GM04504 (cell line): ENCODE data around the gene KMT2B.
"Not testable (repeated sequence)": the region's sequence is repeated elsewhere in the genome, so short reads cannot be mapped to it uniquely, and the experiment has no call there.

ENCODE experiments used
- DNase-seq: peaks from one replicate; pipeline ENCODE4 v3.0.0-alpha.2; 2012; ENCODE audit warnings: low read depth

KMT2B gene

DNA sequence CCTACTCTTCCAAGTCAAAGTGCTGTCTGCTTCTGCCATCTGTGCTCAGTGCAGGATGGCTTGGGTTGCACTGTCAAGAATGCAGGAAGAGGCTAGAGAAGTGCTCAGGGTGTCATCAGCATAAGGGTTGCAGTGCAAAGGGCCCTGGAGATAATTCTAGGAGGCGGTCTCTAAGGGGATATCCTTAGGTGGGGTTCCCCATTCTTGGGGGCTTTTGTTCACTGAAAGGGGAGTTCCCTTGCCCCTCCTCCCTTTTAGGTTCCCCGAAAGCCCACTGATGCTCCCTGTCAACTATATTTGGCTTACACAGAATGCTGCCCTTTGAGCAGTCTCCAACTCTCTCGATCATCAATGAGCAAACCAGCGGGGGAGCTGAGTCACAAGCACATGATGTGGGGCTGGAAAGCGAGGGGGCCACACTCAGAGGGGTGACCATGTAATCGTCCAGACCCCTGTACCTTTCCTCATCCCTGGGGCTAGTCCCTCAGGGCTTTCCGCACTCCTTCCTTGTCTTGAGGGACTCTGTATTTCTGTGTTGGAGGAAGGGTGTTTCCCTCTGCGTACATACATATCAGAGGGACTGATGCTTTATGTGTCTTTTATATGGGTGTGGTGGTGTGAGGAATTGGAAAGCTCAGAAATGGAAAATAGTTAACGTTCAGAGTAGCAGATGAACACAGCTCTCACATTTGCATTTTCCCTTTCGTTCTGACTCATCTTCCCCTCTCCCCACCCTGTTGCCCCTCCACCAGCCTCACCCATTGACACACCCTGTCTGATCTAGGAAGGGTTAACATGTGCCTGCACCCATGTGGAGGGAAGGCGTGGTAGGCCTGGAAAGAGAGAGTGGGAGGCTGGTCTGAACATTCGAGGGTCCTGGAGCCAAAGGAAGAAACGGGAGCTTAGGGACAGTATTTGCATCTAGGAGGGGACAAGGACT, 6.7 kb upstream of the KMT2B start:
- no peak for DNase-seq

DNA sequence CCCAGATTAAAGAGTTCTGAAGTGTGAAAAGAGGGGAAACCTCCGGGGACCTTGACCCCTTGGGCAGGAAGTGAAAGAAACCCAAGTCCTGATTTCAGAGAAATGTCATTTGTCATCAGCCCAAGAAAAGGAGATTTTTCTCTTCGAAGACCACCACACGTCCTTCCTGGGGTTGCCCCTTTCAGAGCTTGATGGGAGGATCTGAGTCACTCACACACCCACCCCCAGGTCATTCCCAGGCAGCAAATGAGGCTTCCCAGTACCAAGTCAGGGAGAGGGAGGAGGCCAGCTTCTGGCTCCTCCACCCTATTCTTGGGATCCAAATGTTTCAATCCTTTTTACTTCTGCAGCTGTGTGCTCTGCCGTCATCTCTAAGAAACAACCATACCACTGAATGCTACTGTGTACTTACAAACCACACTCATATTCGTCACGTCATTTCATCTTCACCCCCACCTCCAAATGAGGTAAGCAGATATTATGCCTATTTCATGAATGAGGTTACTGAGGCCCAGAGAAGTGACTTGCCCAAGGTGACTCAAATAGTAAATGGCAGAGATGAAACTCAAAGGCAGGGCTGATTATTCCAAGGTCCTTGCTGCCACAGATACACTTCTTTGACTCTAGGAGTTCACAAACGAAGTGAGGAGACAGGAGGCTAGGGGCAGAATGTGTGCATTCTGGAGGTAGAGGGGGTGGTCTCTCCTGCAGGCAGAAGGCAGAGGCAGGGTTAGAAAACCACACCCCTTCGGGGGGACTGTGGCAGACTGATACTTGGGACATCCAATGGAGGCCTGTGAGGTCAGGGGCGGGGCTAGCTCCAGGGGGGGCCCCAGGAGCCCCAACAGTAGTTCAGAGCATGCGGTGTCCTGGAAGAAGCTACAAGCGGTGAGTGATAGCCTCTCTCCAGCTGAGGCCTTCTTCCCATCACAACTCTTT, 5.0 kb upstream of the KMT2B start:
- DNase-seq, result no peak

DNA sequence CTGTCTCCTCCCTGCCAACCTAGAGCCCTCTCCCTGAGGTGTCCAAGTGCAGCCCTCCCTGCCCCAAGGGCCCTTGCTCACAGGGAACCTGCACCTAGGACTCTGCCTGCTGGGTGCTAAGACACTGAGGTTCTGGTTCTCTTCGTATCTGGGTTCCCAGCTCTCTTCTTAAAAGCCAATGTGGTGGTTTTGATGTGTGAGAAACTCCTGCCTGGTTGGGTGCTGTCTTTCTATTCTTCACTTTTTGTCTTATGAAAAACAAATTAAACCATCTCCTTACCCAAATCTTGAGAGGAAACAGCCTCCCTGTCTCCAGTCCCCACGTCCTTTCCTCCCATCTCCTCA, 4.3 kb upstream of the KMT2B start:
- no peak for DNase-seq

DNA sequence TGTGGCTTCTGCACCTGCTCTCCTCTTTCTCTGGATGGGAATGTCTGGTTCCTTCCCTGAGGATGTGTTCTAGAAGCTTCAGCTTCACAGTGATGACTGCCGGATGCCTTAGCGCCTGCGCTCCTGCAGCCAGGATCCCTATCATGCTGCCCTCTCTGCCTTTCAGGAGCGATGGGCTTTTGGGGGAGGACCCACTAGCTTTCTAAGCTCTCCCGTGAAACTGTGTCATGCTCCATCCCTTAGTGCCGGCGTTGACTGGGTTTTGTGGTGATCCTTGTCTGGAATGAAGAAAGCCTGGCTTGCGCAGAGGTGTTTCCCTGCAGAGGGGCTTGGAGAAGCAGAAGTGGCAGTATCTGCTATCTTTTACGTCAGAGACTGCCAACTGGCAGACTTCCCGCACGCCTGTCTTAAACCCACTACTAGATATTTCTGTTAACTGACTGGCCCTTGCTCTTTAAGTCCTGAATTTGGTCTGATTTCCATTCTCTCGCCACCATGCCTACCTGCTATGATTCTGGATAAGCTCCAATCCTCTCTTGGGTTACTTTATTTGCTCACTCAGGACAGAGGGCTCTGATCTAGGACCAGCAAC, 3.8 kb upstream of the KMT2B start:
- no peak for DNase-seq

DNA sequence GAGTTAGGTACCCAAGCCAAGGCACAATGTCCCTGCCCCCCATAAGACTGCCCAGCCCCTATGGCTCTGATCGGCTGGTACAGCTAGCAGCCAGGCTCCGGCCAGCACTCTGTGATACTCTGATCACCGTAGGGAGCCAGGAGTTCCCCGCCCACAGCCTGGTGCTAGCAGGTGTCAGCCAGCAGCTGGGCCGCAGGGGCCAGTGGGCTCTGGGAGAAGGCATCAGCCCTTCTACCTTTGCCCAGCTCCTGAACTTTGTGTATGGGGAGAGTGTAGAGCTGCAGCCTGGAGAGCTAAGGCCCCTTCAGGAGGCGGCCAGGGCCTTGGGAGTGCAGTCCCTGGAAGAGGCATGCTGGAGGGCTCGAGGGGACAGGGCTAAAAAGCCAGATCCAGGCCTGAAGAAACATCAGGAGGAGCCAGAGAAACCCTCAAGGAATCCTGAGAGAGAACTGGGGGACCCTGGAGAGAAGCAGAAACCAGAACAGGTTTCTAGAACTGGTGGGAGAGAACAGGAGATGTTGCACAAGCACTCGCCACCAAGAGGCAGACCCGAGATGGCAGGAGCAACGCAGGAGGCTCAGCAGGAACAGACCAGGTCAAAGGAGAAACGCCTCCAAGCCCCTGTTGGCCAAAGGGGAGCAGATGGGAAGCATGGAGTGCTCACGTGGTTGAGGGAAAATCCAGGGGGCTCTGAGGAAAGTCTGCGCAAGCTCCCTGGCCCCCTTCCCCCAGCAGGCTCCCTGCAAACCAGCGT, 3.0 kb upstream of the KMT2B start:
- DNase-seq, result no peak

DNA sequence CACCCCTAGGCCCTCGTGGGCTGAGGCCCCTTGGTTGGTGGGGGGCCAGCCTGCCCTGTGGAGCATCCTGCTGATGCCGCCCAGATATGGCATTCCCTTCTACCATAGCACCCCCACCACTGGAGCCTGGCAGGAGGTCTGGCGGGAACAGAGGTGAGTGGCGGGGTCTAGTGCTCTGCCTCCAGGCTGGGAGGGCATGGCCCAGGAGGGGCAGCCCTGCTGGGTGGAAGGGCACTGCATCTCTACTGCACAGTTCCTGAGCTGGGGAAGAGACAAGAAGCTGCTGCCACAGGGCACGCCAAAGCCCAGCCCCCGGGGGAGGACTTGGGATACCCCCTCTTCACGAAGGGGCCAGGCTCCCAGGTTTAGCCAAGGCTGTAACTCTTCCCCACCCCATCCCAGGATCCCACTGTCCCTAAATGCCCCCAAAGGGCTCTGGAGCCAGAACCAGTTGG, 2.4 kb upstream of the KMT2B start:
- no peak for DNase-seq

DNA sequence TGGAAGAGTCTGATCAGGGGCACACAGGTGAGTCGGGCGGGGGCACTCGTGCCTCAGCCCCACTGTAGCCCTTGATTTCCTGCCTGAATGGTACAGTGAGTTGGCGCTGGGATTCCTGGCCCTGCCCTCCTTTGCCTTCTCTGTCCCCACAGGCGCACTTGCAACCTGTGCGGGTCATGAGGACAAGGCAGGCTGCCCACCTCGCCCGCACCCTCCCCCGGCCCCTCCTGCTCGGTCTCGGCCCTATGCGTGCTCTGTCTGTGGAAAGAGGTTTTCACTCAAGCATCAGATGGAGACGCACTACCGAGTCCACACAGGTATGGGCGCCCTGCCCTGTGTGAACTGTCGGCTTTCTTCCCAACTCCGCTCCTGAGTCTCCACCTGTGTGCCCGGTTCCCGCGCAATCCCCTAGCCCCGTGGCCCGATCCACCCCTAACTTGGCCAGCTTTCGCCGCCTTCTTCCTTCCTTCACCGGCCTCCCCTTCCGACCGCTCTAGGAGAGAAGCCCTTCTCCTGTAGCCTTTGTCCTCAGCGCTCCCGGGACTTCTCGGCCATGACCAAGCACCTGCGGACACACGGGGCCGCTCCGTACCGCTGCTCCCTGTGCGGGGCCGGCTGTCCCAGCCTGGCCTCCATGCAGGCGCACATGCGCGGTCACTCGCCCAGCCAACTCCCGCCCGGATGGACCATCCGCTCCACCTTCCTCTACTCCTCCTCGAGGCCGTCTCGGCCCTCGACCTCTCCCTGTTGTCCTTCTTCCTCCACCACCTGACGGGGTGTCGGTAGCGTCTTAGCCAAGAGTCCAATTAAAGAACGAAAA, 1.6 kb upstream of the KMT2B start:
- DNase-seq, result no peak

DNA sequence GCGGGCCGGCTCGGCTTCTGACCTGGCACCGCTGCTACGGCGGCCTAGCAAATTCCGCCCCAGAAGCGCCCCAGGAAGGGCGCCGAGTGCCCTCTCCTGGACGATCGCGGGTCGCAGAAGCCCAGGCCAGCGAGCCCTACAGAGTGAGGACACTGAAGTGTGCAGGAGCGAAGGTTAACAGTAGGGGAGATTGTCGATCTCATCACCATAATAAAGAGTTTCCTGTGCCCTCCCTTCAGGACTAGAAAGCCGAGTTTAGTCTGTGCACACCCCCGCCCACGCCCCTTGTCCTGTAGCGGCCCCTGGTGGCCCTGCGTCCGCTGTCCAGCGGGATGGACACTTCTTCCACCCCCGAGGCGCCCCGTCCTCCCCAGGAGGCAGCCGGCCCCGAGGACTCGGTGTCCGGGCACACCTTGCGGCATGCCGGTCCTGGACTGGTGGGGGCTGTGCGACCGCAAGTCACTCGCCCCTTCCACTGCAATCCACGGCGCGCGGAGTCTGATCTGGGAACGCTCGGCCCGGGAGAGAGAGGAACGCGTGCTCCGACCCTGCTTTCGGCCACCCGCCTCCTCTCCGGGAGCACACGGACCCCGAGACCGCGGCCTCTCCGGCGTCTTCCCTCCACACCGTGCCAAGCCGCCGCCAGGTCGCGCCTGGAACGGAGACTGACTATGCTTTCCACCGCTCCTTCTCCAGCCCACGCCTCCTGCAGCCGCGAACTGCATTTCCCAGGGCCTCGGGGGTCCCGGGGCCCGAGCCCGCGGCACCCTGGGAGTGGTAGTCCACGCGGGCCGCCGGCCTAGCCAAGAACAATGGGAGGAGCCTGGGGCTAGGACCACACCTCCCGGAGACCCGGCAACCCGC, 770 bp upstream of the KMT2B start:
- DNase-seq, result peak; percentile 62

DNA sequence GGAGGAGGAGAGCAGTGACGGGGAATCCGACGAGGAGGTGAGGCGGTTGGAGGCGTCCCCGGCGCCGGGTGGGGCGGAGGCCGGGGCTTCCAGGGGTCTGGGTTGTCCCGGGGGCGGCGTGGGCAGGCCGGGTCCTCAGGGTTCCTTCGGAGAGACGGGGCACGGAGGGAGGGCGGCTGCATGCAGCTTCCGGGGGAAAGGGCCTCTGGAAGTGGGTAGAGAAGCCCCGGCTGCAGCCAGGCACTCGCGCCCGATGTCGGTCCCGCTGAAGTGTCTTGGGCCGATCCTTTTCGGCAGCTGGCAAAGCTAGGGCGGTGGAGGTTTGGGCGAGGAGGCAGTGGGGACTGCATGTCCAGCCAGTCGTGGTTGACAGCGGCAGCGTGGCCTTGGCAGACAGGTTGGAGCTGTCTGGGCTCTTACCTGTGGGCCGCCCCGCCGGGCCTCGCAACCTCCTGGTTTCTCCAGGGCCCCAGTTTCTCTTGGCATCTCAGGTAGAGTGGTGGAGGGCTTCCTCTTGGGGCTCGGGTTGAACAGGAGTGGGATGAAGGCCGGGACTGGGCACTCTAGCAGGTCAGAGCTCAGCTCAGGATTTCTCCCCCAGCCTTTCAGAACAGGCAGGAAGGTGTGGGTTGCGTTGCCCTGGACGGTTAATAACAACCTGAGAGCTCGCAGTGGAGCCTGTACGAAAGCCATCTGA, 690 bp downstream of the KMT2B start:
- no peak for DNase-seq

DNA sequence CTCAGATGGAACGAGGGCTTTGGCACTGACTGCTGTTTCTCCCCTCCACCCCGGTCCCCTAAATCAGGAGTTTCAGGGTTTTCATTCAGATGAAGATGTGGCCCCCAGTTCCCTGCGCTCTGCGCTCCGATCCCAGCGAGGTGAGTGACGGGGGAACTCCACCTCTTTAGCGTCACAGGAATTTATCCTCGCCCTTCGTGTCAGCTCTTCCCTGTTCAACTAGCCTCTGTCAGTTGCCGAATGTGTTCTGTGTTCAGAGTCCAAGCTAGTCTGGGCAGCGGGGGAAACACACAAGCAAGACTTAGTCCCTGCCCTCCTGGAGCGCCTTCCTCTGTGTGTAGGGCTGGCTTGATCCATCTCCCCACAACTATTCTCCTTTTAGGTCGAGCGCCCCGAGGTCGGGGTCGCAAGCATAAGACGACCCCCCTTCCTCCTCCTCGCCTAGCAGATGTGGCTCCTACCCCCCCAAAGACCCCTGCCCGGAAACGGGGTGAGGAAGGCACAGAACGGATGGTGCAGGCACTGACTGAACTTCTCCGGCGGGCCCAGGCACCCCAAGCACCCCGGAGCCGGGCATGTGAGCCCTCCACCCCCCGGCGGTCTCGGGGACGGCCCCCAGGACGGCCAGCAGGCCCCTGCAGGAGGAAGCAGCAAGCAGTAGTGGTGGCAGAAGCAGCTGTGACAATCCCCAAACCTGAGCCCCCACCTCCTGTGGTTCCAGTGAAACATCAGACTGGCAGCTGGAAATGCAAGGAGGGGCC, 1.8 kb downstream of the KMT2B start:
- no peak for DNase-seq

DNA sequence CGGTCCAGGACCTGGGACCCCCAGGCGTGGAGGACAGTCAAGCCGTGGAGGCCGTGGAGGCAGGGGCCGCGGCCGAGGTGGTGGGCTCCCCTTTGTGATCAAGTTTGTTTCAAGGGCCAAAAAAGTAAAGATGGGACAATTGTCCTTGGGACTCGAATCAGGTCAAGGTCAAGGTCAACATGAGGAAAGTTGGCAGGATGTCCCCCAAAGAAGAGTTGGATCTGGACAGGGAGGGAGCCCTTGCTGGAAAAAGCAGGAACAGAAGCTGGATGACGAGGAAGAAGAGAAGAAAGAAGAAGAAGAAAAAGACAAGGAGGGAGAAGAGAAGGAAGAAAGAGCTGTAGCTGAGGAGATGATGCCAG, 2.3 kb downstream of the KMT2B start:
- DNase-seq, result no peak

DNA sequence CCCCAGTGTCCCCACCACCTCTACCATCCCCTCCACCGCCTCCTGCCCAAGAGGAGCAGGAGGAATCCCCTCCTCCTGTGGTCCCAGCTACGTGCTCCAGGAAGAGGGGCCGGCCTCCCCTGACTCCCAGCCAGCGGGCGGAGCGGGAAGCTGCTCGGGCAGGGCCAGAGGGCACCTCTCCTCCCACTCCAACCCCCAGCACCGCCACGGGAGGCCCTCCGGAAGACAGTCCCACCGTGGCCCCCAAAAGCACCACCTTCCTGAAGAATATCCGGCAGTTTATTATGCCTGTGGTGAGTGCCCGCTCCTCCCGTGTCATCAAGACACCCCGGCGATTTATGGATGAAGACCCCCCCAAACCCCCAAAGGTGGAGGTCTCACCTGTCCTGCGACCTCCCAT, 2.8 kb downstream of the KMT2B start:
- DNase-seq, result no peak

DNA sequence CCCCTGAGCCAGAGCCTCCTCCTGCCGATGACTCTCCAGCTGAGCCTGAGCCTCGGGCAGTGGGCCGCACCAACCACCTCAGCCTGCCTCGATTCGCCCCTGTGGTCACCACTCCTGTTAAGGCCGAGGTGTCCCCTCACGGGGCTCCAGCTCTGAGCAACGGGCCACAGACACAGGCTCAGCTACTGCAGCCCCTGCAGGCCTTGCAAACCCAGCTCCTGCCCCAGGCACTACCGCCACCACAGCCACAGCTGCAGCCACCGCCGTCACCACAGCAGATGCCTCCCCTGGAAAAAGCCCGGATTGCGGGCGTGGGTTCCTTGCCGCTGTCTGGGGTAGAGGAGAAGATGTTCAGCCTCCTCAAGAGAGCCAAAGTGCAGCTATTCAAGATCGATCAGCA, 3.6 kb downstream of the KMT2B start:
- DNase-seq, result no peak

DNA sequence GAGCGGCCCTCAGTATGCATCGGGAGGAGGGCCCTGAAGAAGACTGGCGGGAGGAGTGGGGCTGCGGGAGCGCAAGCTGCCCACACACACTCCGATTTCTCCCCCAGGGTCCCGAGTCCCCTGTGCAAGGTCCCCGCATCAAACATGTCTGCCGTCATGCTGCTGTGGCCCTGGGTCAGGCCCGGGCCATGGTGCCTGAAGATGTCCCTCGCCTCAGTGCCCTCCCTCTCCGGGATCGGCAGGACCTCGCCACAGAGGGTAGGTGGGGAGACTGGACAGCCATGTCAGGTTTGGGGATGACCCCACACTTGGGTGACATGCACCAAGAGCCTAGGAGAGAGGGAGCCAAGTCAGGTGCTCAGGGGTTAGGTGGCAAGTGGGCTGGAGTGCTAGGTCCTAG, 4.7 kb downstream of the KMT2B start:
- DNase-seq, result no peak

DNA sequence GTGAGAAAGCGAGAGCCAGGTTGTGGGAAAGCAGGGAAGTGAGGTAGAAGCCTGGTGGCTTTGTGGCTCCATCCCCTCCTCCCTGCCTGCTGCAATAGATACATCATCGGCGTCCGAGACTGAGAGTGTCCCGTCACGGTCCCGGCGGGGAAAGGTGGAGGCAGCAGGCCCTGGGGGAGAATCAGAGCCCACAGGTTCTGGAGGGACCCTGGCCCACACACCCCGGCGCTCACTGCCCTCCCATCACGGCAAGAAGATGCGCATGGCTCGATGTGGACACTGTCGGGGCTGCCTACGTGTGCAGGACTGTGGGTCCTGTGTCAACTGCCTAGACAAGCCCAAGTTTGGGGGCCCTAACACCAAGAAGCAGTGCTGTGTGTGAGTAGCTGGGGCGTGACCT, 5.1 kb downstream of the KMT2B start:
- no peak for DNase-seq

DNA sequence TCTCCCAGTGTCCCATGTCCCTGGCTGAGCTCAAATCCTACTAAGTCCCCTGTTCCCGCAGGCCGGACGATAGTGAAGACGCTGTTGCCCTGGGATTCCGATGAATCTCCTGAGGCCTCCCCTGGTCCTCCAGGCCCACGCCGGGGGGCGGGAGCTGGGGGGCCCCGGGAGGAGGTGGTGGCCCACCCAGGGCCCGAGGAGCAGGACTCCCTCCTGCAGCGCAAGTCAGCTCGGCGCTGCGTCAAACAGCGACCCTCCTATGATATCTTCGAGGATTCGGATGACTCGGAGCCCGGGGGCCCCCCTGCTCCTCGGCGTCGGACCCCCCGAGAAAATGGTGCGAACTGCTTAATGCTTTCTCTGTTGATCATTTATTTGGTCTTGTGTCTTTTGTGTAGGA, 5.9 kb downstream of the KMT2B start:
- no peak for DNase-seq

DNA sequence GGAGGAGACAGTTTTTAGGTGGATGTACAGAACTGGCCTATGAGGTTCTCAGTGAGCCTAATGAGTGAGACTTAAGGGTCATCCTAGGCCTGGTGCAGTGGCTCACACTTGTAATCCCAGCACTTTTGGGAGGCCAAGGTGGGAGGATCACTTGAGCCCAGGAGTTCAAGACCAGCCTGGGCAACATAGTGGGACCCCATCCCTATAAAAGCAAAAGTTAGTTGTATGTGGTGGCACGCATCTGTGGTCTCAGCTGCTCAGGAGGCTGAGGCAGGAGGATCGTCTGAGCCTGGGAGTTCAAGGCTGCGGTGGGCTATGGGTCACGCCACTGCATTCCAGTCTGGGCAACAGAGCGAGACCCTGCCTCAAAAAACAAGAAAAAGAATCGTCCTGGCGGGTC, 6.3 kb downstream of the KMT2B start:
- not testable (repeated sequence) for DNase-seq

DNA sequence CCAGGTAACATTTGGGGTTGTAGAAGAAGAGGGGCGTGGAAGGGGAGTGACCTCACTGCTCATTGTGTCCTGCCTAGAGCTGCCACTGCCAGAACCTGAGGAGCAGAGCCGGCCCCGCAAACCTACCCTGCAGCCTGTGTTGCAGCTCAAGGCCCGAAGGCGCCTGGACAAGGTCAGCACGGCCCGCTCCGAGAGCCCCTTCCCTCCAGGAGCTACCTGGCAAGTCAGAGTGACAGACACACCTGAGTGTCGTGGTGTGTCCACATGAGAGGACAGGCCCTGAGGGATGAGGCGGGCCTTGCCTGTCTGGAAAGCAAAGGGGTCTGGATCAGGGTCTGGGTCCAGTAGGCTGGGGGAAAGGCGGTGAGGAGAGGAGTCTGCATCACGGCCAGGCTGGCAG, 6.8 kb downstream of the KMT2B start:
- DNase-seq, result no peak
